WERI-Rb-1 (cell line): ENCODE results near the gene GLI1.

Experiments used
- DNase-seq: peaks from one replicate; pipeline ENCODE4 v3.0.0-alpha.2; 2020
- H3K27ac ChIP-seq: fragments of 250-450 bp; sonication (Bioruptor Pico); 2 replicates; pipeline ENCODE4 v1.5.1; 2020; ENCODE audit warnings: mild to moderate bottlenecking, moderate library complexity
- H3K27me3 ChIP-seq: fragments of 250-450 bp; sonication (Bioruptor Pico); 2 replicates; pipeline ENCODE4 v1.5.1; 2021; ENCODE audit warnings: mild to moderate bottlenecking, low read depth, moderate library complexity; ENCODE audit not compliant: insufficient read depth, severe bottlenecking
- H3K36me3 ChIP-seq: fragments of 250-450 bp; sonication (Bioruptor Pico); 2 replicates; pipeline ENCODE4 v1.5.1; 2020; ENCODE audit warnings: mild to moderate bottlenecking, moderate library complexity
- H3K4me3 ChIP-seq: 2 replicates; pipeline ENCODE4 v1.5.1; 2011; ENCODE audit warnings: low read depth, mild to moderate bottlenecking, control low read depth, low read length
- H3K9me3 ChIP-seq: fragments of 250-450 bp; sonication (Bioruptor Pico); 2 replicates; pipeline ENCODE4 v1.5.1; 2021; ENCODE audit warnings: mild to moderate bottlenecking, moderate library complexity; ENCODE audit not compliant: severe bottlenecking
- CTCF ChIP-seq: IDR thresholded peaks from 2 replicates; pipeline ENCODE4 v1.5.1; 2011; ENCODE audit warnings: low read depth, mild to moderate bottlenecking, control low read depth, inconsistent platforms, low read length

Gene GLI1

GRCh38 chr12:57430931-57431566, 28.5 kb upstream of the GLI1 start, which contains the start of gene R3HDM2:
R3HDM2 (minus strand) TSS chr12:57431043; CDS start chr12:57310428, 120,615 bp downstream.
- DNase-seq, result peak; percentile 98
- H3K36me3 ChIP-seq, result no peaks in the 10 kb centered on the region
- peak within 1 kb of the TSS; percentile 64 for H3K4me3 ChIP-seq
- H3K27me3 ChIP-seq, result no peaks in the 10 kb centered on the region
- peak within 1 kb of the TSS; percentile 84 for H3K27ac ChIP-seq
- H3K9me3 ChIP-seq, result no peaks in the 10 kb centered on the region
- no peak for TF ChIP-seq CTCF

GRCh38 chr12:57431654-57432188, 27.9 kb upstream of the GLI1 start:
- TF ChIP-seq CTCF, result no peak
- Histone ChIP-seq H3K4me3 (peak overlapping the region; percentile 64), H3K36me3 (no peaks in the 10 kb centered on the region), H3K27me3 (no peaks in the 10 kb centered on the region), H3K9me3 (no peaks in the 10 kb centered on the region), H3K27ac (peak overlapping the region; percentile 80)
- DNase-seq, result no peak

- TF ChIP-seq CTCF, result no peak
- no peak for DNase-seq
- Histone ChIP-seq H3K27me3 (no peaks in the 10 kb centered on the region), H3K27ac (no peak overlapping the region), H3K36me3 (no peaks in the 10 kb centered on the region), H3K4me3 (no peak overlapping the region), H3K9me3 (no peaks in the 10 kb centered on the region)
Observed at GRCh38 chr12:57433370-57433769, 26.2 kb upstream of the GLI1 start.

- no peak for DNase-seq
- H3K36me3 ChIP-seq, result no peaks in the 10 kb centered on the region
- no peak within 1 kb of the TSS for H3K27ac ChIP-seq
- no peak for TF ChIP-seq CTCF
- no peaks in the 10 kb centered on the region for H3K9me3 ChIP-seq
- no peaks in the 10 kb centered on the region for H3K27me3 ChIP-seq
- H3K4me3 ChIP-seq, result no peak within 1 kb of the TSS
Observed at GRCh38 chr12:57434517-57435223, 24.9 kb upstream of the GLI1 start, which contains the start of gene INHBC. INHBC (plus strand) TSS chr12:57434784; CDS start chr12:57434887, 103 bp downstream.

- Histone ChIP-seq H3K27ac (no peak overlapping the region), H3K9me3 (no peaks in the 10 kb centered on the region), H3K36me3 (no peaks in the 10 kb centered on the region), H3K27me3 (no peaks in the 10 kb centered on the region), H3K4me3 (no peak overlapping the region)
- no peak for TF ChIP-seq CTCF
- DNase-seq, result no peak
Observed at GRCh38 chr12:57435293-57435692, 24.3 kb upstream of the GLI1 start.
